ENCODE measurements around the gene HTR7.

- TF ChIP-seq CTCF (IDR thresholded peaks at IDR 0.05), result no peak
- TF ChIP-seq POLR2A (IDR thresholded peaks at IDR 0.05), result no peak
Measured at GRCh38 chr10:90805206-90805605, 52.6 kb downstream of the HTR7 start.

Data from body of pancreas (tissue), 4 donors.